Glomerular endothelial cell (primary cell): ENCODE measurements around the gene PLXNA4. TPM values are rescaled to one million over a fixed set of nuclear protein-coding genes. Genes with fewer than 3 reads are reported as not detected.

ENCODE experiments used
- DNase-seq: peaks from one replicate; pipeline ENCODE4 v3.0.0-alpha.2; 2011; ENCODE audit warnings: low read depth, low spot score; ENCODE audit errors: extremely low read depth
- total RNA-seq: library from RNA; depleted of rRNA; stranded (reverse); fragments of >200 nt; gene quantifications from 2 replicates; pipeline ENCODE4 v1.2.3, GENCODE V29; 2015

Gene PLXNA4
- total RNA-seq, 1 donor from 2014 or later = 1.2 TPM

DNA sequence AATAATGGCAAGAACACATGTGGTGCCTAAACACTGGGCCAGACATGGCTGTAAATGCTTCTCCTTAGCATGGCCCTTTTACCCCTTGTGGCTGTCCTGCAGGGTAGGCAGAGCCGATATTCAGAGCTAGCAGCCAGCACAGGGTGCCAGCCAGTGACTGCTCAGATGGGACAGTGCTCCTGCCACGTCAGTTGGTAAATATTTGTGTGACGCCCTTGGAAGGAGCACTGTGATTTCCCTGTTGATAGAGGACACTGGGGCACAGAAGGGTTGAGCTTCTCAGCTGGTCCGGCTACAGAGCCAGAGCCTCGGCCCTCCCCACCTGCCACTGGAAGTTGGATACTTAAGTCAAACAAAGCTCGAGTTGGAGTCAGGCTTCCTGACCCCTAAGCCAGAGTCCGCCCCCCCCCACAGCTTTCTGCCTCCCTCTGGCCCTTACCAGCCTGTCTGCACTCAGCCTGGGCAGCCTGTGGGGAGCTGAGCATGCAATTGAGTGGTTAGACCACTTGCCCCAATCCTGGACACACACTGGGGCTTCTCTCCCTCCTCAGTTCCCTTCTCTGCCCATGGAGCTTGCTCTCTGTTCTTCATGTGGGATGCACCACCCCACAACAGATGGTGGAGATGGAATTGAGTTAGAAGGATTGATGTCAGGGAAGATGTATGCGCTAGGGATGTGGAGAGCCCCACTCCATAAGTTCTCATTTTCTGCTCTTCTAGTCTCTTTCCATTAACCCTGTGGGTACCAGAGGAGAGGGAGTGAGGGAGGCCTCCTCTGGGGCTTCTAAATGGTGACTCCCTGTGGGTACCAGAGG, 350.8 kb downstream of the PLXNA4 start:
- DNase-seq = no peak

- DNase-seq = no peak
Measured at GRCh38 chr7:132221356-132221755, 354.9 kb downstream of the PLXNA4 start.

DNA sequence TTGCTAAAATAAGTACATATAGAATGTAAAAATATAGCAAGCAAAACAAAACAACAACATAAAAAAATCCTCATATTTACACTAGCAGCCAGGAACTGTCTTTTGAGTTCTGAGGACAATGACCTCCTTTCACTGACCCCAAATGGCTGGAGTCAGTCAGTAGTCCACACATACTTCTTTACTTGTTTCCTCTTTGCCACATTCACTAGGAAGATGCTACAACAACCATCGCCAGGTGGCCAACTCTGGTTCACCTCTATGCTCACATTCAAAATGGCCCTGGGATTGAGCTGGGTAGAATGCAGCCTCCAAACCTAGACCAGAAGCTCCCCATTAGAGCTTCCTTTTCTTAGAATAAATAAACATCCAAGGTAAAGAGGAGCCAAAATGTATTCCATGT, 356.2 kb downstream of the PLXNA4 start:
- DNase-seq = no peak

- DNase-seq = no peak
Measured at GRCh38 chr7:132218876-132219275, 357.4 kb downstream of the PLXNA4 start.

GRCh38 chr7:132216847-132217525, 359.3 kb downstream of the PLXNA4 start:
- no peak for DNase-seq

GRCh38 chr7:132214452-132214851, 361.8 kb downstream of the PLXNA4 start:
- no peak for DNase-seq

GRCh38 chr7:132213583-132213982, 362.7 kb downstream of the PLXNA4 start:
- DNase-seq = no peak

DNA sequence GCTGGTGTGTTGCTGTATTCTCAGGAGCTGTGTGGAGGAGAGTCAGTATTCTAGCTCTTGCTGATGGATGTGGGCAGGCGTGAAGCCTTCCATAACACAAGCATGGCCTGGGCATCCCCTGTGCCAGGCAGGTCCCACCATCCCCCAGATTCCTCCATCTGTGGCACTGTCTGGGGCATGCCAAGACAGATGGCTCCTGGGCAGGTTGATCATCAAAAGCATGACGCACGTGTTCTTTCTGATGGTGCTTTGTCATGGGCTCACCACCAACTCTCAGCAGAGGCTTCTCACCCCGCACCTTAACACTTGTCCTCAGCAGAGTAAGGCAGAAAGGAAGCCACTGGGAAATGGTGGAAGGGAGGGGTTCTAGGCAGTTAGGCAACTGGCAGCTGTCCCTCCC, 364.3 kb downstream of the PLXNA4 start:
- DNase-seq = no peak

DNA sequence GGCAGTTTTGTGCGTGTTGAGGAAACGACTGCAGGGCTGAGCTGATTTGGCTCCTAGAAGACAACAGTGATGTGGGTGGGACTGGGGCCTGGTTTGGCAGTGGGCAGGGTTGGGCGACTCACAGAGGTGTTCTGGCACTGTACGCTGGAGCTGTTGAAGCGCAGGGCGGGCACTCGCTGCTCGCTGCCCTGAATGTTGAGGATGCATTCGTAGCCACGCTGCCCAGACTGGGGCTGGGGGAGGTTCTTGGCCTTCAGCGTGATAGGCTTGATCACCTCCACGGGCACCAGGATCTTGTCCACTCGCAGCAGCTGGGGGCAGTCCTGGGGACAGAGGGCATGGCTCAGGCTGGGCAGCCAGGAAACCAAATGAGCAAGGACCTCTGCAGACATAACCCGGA, 365.4 kb downstream of the PLXNA4 start:
- no peak for DNase-seq

GRCh38 chr7:132207782-132208181, 368.5 kb downstream of the PLXNA4 start:
- DNase-seq = no peak

GRCh38 chr7:132207211-132207610, 369.1 kb downstream of the PLXNA4 start:
- DNase-seq = no peak

DNA sequence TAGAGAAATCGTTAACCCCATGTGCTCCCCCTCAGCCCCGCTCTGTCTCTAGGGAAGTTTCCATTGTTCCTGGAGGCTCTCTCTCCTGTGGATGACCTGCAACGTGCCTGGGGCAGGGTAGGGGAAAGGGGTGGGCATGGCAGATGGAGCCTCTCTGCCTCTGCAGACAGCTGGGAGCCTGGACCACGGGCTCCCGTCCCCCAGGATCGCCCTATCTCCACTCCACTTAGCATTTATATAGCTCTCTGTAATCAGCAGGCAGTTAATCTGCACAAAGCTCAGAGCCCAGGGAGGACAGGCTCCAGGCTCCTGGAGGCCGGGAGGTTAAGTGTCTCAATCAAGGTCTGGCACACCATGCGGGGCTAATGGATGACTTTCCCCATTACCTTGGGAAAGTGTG, 369.7 kb downstream of the PLXNA4 start:
- DNase-seq = no peak

DNA sequence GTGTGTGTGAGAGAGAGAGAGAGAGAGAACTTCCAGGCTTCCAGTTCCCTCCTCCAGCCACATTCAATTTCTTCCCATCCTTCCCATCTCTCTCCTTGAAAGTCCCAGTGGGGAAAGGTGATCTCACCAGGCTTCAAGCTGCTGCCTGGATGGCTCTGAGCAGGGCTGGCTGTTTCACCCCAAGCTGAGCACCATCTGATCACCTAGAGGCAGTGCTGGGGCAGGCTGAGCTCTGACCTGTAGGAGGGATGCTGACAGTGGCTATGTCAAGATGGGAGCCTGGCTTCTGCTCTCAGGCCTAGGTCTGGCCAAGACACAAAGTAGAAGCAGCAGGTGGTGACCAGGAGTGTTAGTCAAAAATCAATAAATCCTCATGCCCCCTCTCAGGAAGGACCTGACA, 370.8 kb downstream of the PLXNA4 start:
- no peak for DNase-seq

DNA sequence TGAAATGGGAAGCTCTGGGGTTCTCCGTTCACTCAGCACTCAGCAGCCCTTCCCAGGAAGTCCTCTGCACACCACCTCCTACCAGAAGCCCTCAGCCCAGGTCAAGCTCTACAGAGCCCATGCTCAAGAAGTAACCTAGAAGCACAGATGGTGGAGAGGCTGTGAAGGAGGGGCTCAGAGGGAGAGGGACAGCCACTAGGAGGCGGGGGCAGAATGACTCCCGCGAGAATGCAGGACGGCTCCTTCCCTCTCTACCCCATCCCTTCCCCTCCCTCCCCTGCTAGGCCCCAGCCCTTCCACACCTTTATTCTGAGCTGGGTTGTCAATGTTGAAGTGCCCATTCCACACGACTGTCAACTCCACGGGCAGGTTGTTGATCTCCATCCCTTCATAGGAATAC, 373.2 kb downstream of the PLXNA4 start:
- no peak for DNase-seq

- no peak for DNase-seq
Measured at GRCh38 chr7:132202541-132202940, 373.7 kb downstream of the PLXNA4 start.

- DNase-seq = no peak
Measured at GRCh38 chr7:132200141-132200540, 376.1 kb downstream of the PLXNA4 start.

DNA sequence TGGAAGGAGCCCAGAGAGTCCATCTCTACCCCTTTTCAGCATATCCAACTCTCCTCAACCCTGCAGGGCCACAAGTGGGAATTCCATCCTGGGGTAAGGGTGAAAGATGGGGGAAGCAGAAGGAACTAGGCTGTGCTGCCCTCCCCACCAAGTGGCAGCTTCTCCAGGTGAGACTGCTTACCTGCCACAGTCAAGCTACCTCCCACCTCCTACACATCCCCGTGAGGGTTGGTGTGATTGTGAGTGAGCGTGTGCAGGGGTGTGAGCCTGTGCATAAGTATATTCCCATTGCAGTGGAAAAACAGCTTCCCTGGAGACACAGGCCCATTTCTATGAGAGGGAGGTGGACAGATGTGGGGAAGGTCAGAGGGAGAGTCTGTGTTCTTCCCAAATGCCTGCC, 376.6 kb downstream of the PLXNA4 start:
- no peak for DNase-seq

DNA sequence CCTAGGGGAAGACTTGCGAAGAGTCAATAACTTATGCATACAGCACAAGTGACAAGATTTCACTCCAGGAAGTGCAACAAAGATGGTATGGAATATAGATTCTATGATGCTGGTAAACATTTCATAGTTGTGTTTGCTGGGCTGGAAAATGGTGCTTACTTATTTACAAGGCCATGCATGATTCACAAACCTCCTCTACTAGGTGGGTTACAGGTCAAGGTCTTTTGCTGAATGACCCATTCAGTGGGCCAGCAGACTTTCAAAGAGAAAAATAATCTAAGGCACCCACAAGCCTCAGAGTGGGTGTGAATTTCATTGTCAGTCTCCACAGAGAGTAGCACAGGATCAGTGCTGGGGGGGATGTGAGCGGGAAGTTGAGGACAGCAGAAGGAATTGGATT, 378.5 kb downstream of the PLXNA4 start:
- no peak for DNase-seq

GRCh38 chr7:132193898-132194297, 382.4 kb downstream of the PLXNA4 start:
- DNase-seq = no peak

GRCh38 chr7:132192809-132193208, 383.5 kb downstream of the PLXNA4 start:
- no peak for DNase-seq

DNA sequence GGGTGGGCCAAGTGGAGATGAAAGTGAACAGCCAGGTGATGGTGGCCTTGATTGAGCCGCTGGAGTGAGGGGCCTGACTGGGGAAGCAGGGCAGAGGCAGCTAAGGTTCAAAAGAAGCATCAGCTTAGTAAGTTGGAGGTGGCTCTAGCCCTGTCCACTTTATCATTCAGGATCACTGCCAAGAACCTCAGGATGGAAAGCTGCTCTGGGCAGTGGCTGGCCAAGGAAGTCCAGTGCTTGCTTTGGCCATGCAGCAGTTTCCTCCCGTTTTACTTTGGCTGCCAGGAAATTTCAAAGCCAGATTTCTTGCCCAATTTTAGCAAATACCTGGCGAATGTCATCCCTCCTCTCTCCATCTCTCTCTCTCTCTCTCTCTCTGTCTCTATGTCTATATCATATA, 384.9 kb downstream of the PLXNA4 start:
- DNase-seq = no peak

GRCh38 chr7:132190683-132191082, 385.6 kb downstream of the PLXNA4 start:
- DNase-seq = no peak
